ENCODE data around the gene LEMD2.

DNA sequence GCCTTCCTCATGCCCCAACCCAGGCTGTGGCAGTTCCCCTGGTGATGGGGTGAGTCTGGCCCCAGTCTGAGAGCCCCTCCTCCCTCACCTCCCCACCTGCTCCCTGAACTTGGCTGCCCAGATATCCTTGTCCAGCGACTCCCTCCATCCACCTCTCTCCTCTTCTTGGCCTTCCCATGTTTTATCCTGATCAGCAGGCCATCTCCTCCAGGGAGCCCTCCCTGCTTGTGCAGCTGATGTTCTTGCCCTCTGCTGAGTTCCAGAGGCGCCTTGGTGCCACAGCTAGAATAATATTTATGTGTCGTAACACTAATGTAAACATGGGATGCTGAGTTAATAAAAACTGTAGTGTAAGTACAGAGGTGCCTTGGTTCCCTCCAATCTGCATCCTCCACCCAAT is 31.8 kb downstream of the LEMD2 start:
- no peak for TF ChIP-seq EZH2phosphoT487 (IDR thresholded peaks at IDR 0.05; ENCODE audit: insufficient read depth, low read depth)
- no peak for TF ChIP-seq EZH2 (IDR thresholded peaks at IDR 0.05; ENCODE audit: insufficient read depth, poor library complexity, severe bottlenecking)
